ENCODE data around the gene LARP4B.

LARP4B gene

GRCh38 chr10:958106-958505, 26.6 kb upstream of the LARP4B start:
- no peaks in the 10 kb centered on the region for H3K9me3 ChIP-seq (ENCODE audit: control insufficient read depth in 2 of 2, low read length in 2 of 2)

GRCh38 chr10:955820-956217, 24.3 kb upstream of the LARP4B start:
- no peak overlapping the region for H3K4me3 ChIP-seq (ENCODE audit: low read length in 2 of 2)
- no peak overlapping the region for H3K27ac ChIP-seq (ENCODE audit: low read length)
- no peak overlapping the region for H3K9ac ChIP-seq (ENCODE audit: low read length in 2 of 2)

More at GRCh38 chr10:958106-958505, 26.6 kb upstream of the LARP4B start:
- Histone ChIP-seq H3K27me3 (ENCODE audit: control insufficient read depth in 1 of 2, insufficient read depth in 2 of 2, low read length in 2 of 2) (peaks cover 2 to 8% of the 10 kb centered on the region in 2 donors), H3K4me1 (ENCODE audit: control insufficient read depth, insufficient read depth, low read length) (no peaks in the 10 kb centered on the region), H3K36me3 (ENCODE audit: control insufficient read depth in 2 of 2, insufficient read depth in 2 of 2, low read length in 2 of 2) (no peaks in the 10 kb centered on the region), H3K27ac (ENCODE audit: low read length) (no peak overlapping the region), H3K9ac (ENCODE audit: low read length in 2 of 2) (no peak overlapping the region), H3K4me3 (ENCODE audit: low read length in 2 of 2) (no peak overlapping the region)

GRCh38 chr10:955127-955819, 23.8 kb upstream of the LARP4B start:
- Histone ChIP-seq H3K36me3 (ENCODE audit: control insufficient read depth in 2 of 2, insufficient read depth in 2 of 2, low read length in 2 of 2) (no peaks in the 10 kb centered on the region), H3K4me3 (ENCODE audit: low read length in 2 of 2) (no peak overlapping the region), H3K9ac (ENCODE audit: low read length in 2 of 2) (no peak overlapping the region), H3K27ac (ENCODE audit: low read length) (no peak overlapping the region), H3K9me3 (ENCODE audit: control insufficient read depth in 2 of 2, low read length in 2 of 2) (no peaks in the 10 kb centered on the region), H3K4me1 (ENCODE audit: control insufficient read depth, insufficient read depth, low read length) (no peaks in the 10 kb centered on the region), H3K27me3 (ENCODE audit: control insufficient read depth in 1 of 2, insufficient read depth in 2 of 2, low read length in 2 of 2) (peaks cover 2 to 5% of the 10 kb centered on the region in 2 donors)

More at GRCh38 chr10:955820-956217, 24.3 kb upstream of the LARP4B start:
- H3K36me3 ChIP-seq (ENCODE audit: control insufficient read depth in 2 of 2, insufficient read depth in 2 of 2, low read length in 2 of 2), result no peaks in the 10 kb centered on the region
- H3K4me1 ChIP-seq (ENCODE audit: control insufficient read depth, insufficient read depth, low read length), result no peaks in the 10 kb centered on the region
- no peaks in the 10 kb centered on the region for H3K9me3 ChIP-seq (ENCODE audit: control insufficient read depth in 2 of 2, low read length in 2 of 2)
- peaks cover 2 to 5% of the 10 kb centered on the region in 2 donors for H3K27me3 ChIP-seq (ENCODE audit: control insufficient read depth in 1 of 2, insufficient read depth in 2 of 2, low read length in 2 of 2)

GRCh38 chr10:954396-954795, 22.9 kb upstream of the LARP4B start:
- no peak overlapping the region for H3K27ac ChIP-seq (ENCODE audit: low read length)
- H3K4me3 ChIP-seq (ENCODE audit: low read length in 2 of 2), result no peak overlapping the region
- no peaks in the 10 kb centered on the region for H3K36me3 ChIP-seq (ENCODE audit: control insufficient read depth in 2 of 2, insufficient read depth in 2 of 2, low read length in 2 of 2)
- no peak overlapping the region for H3K9ac ChIP-seq (ENCODE audit: low read length in 2 of 2)
- H3K9me3 ChIP-seq (ENCODE audit: control insufficient read depth in 2 of 2, low read length in 2 of 2), result no peaks in the 10 kb centered on the region
- H3K27me3 ChIP-seq (ENCODE audit: control insufficient read depth in 1 of 2, insufficient read depth in 2 of 2, low read length in 2 of 2), result peaks cover 0 to 3% of the 10 kb centered on the region in 2 donors
- no peaks in the 10 kb centered on the region for H3K4me1 ChIP-seq (ENCODE audit: control insufficient read depth, insufficient read depth, low read length)

GRCh38 chr10:953836-954235, 22.3 kb upstream of the LARP4B start:
- Histone ChIP-seq H3K9me3 (ENCODE audit: control insufficient read depth in 2 of 2, low read length in 2 of 2) (no peaks in the 10 kb centered on the region), H3K27me3 (ENCODE audit: control insufficient read depth in 1 of 2, insufficient read depth in 2 of 2, low read length in 2 of 2) (peaks cover 0 to 3% of the 10 kb centered on the region in 2 donors), H3K9ac (ENCODE audit: low read length in 2 of 2) (no peak overlapping the region), H3K36me3 (ENCODE audit: control insufficient read depth in 2 of 2, insufficient read depth in 2 of 2, low read length in 2 of 2) (no peaks in the 10 kb centered on the region), H3K4me3 (ENCODE audit: low read length in 2 of 2) (no peak overlapping the region), H3K27ac (ENCODE audit: low read length) (no peak overlapping the region), H3K4me1 (ENCODE audit: control insufficient read depth, insufficient read depth, low read length) (no peaks in the 10 kb centered on the region)

GRCh38 chr10:949446-949845, 17.9 kb upstream of the LARP4B start:
- Histone ChIP-seq H3K9me3 (ENCODE audit: control insufficient read depth in 2 of 2, low read length in 2 of 2) (no peaks in the 10 kb centered on the region), H3K27ac (ENCODE audit: low read length) (no peak overlapping the region), H3K36me3 (ENCODE audit: control insufficient read depth in 2 of 2, insufficient read depth in 2 of 2, low read length in 2 of 2) (no peaks in the 10 kb centered on the region), H3K9ac (ENCODE audit: low read length in 2 of 2) (no peak overlapping the region), H3K4me1 (ENCODE audit: control insufficient read depth, insufficient read depth, low read length) (no peaks in the 10 kb centered on the region), H3K4me3 (ENCODE audit: low read length in 2 of 2) (no peak overlapping the region), H3K27me3 (ENCODE audit: control insufficient read depth in 1 of 2, insufficient read depth in 2 of 2, low read length in 2 of 2) (peaks cover 0 to 3% of the 10 kb centered on the region in 2 donors)

- no peak overlapping the region for H3K4me3 ChIP-seq (ENCODE audit: low read length in 2 of 2)
- no peaks in the 10 kb centered on the region for H3K27me3 ChIP-seq (ENCODE audit: control insufficient read depth in 1 of 2, insufficient read depth in 2 of 2, low read length in 2 of 2)
- no peaks in the 10 kb centered on the region for H3K9me3 ChIP-seq (ENCODE audit: control insufficient read depth in 2 of 2, low read length in 2 of 2)
- no peaks in the 10 kb centered on the region for H3K36me3 ChIP-seq (ENCODE audit: control insufficient read depth in 2 of 2, insufficient read depth in 2 of 2, low read length in 2 of 2)
- no peak overlapping the region for H3K9ac ChIP-seq (ENCODE audit: low read length in 2 of 2)
- H3K27ac ChIP-seq (ENCODE audit: low read length), result no peak overlapping the region
- H3K4me1 ChIP-seq (ENCODE audit: control insufficient read depth, insufficient read depth, low read length), result no peaks in the 10 kb centered on the region
These were observed 16.8 kb upstream of the LARP4B start for GRCh38 chr10:948347-948746.

- no peak overlapping the region for H3K4me3 ChIP-seq (ENCODE audit: low read length in 2 of 2)
- no peaks in the 10 kb centered on the region for H3K4me1 ChIP-seq (ENCODE audit: control insufficient read depth, insufficient read depth, low read length)
- no peaks in the 10 kb centered on the region for H3K9me3 ChIP-seq (ENCODE audit: control insufficient read depth in 2 of 2, low read length in 2 of 2)
- no peak overlapping the region for H3K9ac ChIP-seq (ENCODE audit: low read length in 2 of 2)
- H3K27ac ChIP-seq (ENCODE audit: low read length), result no peak overlapping the region
- H3K36me3 ChIP-seq (ENCODE audit: control insufficient read depth in 2 of 2, insufficient read depth in 2 of 2, low read length in 2 of 2), result no peaks in the 10 kb centered on the region
- H3K27me3 ChIP-seq (ENCODE audit: control insufficient read depth in 1 of 2, insufficient read depth in 2 of 2, low read length in 2 of 2), result no peaks in the 10 kb centered on the region
These were observed 16.4 kb upstream of the LARP4B start for GRCh38 chr10:947881-948280.

GRCh38 chr10:947051-947450, 15.5 kb upstream of the LARP4B start:
- H3K4me3 ChIP-seq (ENCODE audit: low read length in 2 of 2), result no peak overlapping the region
- H3K9ac ChIP-seq (ENCODE audit: low read length in 2 of 2), result no peak overlapping the region
- H3K36me3 ChIP-seq (ENCODE audit: control insufficient read depth in 2 of 2, insufficient read depth in 2 of 2, low read length in 2 of 2), result no peaks in the 10 kb centered on the region
- H3K4me1 ChIP-seq (ENCODE audit: control insufficient read depth, insufficient read depth, low read length), result no peaks in the 10 kb centered on the region
- no peaks in the 10 kb centered on the region for H3K9me3 ChIP-seq (ENCODE audit: control insufficient read depth in 2 of 2, low read length in 2 of 2)
- H3K27me3 ChIP-seq (ENCODE audit: control insufficient read depth in 1 of 2, insufficient read depth in 2 of 2, low read length in 2 of 2), result no peaks in the 10 kb centered on the region
- no peak overlapping the region for H3K27ac ChIP-seq (ENCODE audit: low read length)

- H3K27ac ChIP-seq (ENCODE audit: low read length), result no peak overlapping the region
- H3K9ac ChIP-seq (ENCODE audit: low read length in 2 of 2), result no peak overlapping the region
- no peaks in the 10 kb centered on the region for H3K9me3 ChIP-seq (ENCODE audit: control insufficient read depth in 2 of 2, low read length in 2 of 2)
- H3K4me1 ChIP-seq (ENCODE audit: control insufficient read depth, insufficient read depth, low read length), result no peaks in the 10 kb centered on the region
- no peak overlapping the region for H3K4me3 ChIP-seq (ENCODE audit: low read length in 2 of 2)
- no peaks in the 10 kb centered on the region for H3K36me3 ChIP-seq (ENCODE audit: control insufficient read depth in 2 of 2, insufficient read depth in 2 of 2, low read length in 2 of 2)
- no peaks in the 10 kb centered on the region for H3K27me3 ChIP-seq (ENCODE audit: control insufficient read depth in 1 of 2, insufficient read depth in 2 of 2, low read length in 2 of 2)
These were observed 14.3 kb upstream of the LARP4B start for GRCh38 chr10:945778-946177.

GRCh38 chr10:944034-944831, 12.7 kb upstream of the LARP4B start:
- Histone ChIP-seq H3K36me3 (ENCODE audit: control insufficient read depth in 2 of 2, insufficient read depth in 2 of 2, low read length in 2 of 2) (no peaks in the 10 kb centered on the region), H3K4me3 (ENCODE audit: low read length in 2 of 2) (no peak overlapping the region), H3K27me3 (ENCODE audit: control insufficient read depth in 1 of 2, insufficient read depth in 2 of 2, low read length in 2 of 2) (no peaks in the 10 kb centered on the region), H3K9ac (ENCODE audit: low read length in 2 of 2) (no peak overlapping the region), H3K9me3 (ENCODE audit: control insufficient read depth in 2 of 2, low read length in 2 of 2) (no peaks in the 10 kb centered on the region), H3K27ac (ENCODE audit: low read length) (no peak overlapping the region), H3K4me1 (ENCODE audit: control insufficient read depth, insufficient read depth, low read length) (no peaks in the 10 kb centered on the region)
